ENCODE data around the gene GNE. TPM values are rescaled to one million over a fixed set of nuclear protein-coding genes. Genes with fewer than 3 reads are reported as not detected.
"Not testable (repeated sequence)": the region's sequence is repeated elsewhere in the genome, so short reads cannot be mapped to it uniquely, and the experiment has no call there.

Gene GNE
- total RNA-seq, 1 experiment from 2014 or later = 35.0 TPM

DNA sequence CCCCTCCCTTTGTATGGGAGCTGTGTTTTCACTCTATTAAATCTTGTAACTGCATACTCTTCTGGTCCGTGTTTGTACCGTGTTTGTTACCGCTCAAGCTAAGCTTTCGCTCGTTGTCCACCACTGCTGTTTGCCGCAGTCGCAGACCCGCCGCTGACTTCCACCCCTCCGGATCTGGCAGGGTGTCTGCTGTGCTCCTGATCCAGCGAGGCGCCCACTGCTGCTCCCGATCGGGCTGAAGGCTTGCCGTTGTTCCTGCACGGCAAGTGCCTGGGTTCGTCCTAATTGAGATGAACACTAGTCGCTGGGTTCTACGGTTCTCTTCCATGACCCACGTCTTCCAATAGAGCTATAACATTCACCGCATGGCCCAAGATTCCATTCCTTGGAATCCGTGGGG is 6.6 kb upstream of the GNE start:
- DNase-seq (ENCODE audit: low spot score) = no peak

- DNase-seq (ENCODE audit: low spot score) = no peak
Measured at GRCh38 chr9:36263683-36264082, 5.4 kb upstream of the GNE start.

DNA sequence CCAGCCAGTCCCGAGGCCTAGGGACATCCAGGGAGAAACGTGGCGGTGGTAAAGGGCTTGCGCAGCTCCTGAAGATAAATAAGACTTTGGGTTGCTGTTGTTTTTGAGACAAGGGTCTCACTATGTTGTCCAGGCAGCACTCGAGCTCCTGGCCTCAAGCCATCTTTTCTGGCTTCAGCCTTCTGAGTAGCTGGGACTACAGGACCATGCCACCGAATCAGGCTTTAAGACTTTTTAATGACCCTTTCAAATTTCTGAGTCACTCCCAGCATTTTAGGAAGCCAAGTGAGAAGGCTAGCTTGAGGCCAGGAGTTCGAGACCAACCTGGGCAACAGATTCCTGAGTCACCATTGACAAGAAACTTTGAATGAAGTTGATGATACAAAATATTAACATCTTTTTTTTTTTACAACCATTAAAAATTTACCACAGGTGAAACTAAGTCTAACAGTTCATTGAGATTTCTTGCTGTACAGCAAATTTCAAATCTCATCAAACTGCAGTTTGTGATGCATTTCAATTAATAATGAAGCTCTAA is 817 bp upstream of the GNE start:
- peak; percentile 6 for DNase-seq (ENCODE audit: low spot score)

GRCh38 chr9:36251428-36251827 is 6.8 kb downstream of the GNE start:
- DNase-seq (ENCODE audit: low spot score) = no peak

- no peak for DNase-seq (ENCODE audit: low spot score)
Measured at GRCh38 chr9:36250079-36250478, 8.2 kb downstream of the GNE start.

GRCh38 chr9:36249189-36249588 is 9.1 kb downstream of the GNE start:
- no peak for DNase-seq (ENCODE audit: low spot score)

- DNase-seq (ENCODE audit: low spot score) = peak; percentile 29
Measured at GRCh38 chr9:36248061-36248460, 10.2 kb downstream of the GNE start.

GRCh38 chr9:36247356-36247755 is 10.9 kb downstream of the GNE start:
- DNase-seq (ENCODE audit: low spot score) = no peak

DNA sequence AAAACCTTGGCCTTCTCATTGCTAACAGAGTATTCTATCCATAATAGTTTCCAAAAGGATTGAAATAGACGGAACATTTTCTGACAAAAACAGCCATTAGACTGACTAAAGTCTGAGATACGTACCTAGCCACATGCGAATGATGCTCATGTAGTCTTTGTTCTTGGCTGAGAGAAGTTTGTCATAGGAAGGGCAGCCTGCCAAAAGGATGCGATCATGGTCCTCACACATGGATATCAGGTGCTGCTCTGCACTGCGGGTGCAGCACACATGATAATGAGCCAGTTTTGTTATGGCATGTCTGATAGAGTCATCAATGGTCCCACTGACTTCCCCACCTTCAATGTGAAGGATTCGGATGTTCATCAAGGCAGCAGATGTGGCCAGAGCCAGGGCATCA is 12.3 kb downstream of the GNE start:
- DNase-seq (ENCODE audit: low spot score) = no peak

DNA sequence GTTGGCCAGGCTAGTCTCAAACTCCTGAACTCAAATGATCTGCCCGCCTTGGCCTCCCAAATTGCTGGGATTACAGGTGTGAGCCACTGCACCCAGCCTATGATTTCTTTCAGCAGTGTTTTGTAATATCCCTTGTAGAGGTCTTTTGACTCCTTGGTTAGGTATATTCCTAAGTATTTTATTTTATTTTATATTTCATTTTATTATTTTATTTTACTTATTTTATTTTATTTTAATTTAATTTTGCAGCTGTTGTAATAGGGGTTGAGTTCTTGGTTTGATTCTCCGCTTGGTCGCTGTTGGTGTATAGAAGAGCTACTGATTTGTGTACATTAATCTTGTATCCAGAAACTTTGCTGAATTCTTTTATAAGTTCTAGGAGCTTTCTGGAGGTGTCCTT is 18.6 kb downstream of the GNE start:
- not testable (repeated sequence) for DNase-seq (ENCODE audit: low spot score)

GRCh38 chr9:36239205-36239604 is 19.0 kb downstream of the GNE start:
- not testable (repeated sequence) for DNase-seq (ENCODE audit: low spot score)

DNA sequence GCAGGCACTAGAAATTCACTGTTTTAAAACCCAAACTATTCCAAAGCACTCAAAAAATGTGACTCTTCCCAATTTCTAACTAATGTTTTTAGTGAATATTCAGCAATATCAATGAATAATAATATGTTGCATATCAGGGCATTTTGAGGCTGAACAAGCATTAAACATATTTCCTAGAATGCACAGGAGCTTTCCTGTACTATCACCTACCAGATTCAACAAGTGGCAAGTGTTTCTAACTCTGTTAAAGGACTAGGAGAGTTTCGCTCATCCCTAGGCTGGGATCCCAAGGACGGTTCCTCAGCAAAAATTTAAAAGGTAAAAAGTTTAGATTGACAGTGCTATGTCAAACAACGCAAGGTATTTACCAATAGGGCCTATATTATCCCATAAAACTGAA is 21.0 kb downstream of the GNE start:
- no peak for DNase-seq (ENCODE audit: low spot score)

DNA sequence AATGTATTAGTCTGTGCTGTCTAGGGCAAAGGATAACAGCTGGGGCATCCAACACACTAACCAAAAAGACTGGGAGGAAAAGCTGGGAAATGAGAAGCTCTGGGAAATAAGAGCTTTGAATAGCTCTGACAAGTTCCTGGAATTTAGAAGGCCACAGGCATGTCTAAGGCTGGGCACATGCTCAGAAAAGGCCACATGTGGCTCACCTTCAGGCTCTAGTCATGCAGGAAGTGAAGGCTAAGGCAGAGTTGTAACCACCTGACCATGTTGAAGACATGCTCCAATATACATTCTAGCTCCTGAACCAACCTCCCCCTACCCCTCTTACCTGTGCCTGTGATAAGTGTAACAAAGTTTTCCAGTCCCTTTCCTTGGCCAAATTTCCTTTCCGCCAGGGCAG is 35.8 kb downstream of the GNE start:
- no peak for DNase-seq (ENCODE audit: low spot score)

DNA sequence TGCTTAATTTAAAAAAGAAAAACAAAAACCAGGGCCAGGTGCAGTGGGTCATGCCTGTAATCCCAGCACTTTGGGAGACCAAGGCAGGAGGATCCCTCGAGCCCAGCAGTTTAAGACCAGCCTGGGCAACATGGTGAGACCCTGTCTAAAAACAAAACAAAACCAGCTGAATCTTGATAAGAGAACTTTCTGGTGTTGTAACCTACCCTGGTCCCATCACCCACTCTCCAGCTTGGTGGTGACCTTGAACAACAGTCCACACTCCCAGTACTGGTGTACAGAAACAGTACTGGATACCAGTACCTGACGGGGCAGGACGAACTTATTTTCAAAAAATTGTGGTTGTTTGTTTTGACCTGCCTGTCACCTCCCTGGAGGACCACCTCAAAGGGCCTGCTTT is 36.6 kb downstream of the GNE start:
- no peak for DNase-seq (ENCODE audit: low spot score)

DNA sequence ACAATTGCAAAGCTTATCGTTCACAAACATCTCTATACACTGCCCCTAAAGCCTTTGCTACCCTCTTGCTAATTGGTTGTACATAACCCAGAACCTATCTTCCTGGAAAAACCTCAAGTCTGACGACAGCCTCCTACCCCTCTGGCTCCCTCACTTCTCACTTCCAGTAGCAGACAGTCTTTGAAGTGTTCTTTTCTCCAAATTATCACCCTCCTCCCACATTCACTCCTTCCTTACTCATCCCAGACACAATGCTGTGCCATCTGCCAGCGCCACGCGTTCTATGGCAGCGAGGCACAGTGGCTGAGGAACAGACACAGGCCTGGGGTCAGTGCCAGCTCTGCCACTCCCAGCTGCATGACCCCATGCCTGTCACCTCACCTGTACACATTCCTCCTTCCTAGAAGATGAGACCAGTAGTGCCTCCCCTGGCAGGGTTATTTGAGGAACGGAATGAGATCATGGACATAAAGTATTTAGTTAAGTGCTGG is 39.8 kb downstream of the GNE start:
- DNase-seq (ENCODE audit: low spot score) = no peak

DNA sequence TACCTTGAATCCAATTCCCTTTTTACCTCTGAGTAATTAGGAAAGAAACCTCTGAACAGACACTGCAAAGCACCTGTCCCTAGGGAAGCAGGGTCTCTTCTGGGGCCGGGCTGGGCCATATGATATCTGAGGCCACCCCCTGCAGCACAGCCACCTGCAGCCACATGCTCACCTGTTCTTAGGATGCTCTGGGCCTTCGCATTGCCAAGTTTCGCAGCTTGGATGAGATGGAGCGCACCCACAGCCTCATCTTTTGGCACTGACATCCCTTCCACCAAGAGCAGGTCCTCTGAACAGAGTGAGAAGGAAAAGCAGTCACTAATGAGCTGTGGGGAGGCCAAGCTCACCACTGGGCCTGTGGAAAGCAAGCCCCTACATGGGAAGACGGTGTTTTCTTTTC is 40.2 kb downstream of the GNE start:
- no peak for DNase-seq (ENCODE audit: low spot score)

DNA sequence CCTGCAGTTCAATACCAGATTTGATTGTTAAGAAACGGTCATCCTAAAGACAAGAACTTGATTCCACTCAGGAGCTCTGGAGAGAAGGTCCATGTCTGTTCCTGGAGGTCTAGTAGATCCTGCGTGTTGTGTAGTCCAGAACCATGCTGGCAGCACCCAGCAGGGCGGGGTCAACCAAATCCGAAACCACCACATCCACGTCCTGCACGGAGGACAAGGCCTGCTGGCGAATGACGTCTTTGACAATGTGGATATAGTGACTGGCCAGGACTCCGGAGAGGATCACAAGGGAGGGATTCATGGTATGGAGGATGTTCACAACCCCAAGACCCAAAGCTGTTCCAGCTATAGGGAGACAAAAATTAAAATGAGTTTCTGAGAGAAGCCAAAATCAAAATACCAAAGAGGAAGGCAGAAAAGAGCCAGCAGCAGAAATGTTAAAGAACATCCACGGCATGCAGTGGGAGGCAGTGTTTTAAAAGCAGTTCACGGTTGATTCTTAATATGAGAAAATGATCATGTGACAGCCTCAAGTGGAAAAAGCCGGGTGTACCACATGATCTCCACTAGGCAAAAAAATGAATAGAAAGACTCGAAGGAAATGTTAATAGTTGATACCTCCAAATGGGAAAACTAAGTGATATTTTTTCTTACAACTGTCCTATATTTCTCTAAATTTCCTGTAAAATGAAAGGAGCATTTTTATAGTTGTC is 40.8 kb downstream of the GNE start:
- DNase-seq (ENCODE audit: low spot score) = no peak

DNA sequence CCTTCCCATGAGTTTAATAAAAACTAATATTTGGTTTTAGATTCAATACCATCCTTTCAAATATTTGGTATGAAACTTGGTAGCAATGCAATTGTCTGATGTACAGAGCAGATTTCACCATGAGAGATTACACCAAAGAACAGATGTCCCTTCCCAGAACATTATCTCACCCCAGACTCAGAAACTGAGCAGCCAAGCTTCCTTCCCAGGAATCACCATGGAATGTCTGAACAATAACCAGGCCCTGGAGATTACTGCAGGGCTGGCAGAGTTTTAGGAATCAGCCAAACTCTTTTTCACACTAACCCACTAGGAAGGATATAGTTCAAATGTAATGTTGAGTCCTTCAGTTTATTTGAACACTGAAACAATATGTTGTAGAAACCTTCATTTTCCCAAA is 43.7 kb downstream of the GNE start:
- no peak for DNase-seq (ENCODE audit: low spot score)

DNA sequence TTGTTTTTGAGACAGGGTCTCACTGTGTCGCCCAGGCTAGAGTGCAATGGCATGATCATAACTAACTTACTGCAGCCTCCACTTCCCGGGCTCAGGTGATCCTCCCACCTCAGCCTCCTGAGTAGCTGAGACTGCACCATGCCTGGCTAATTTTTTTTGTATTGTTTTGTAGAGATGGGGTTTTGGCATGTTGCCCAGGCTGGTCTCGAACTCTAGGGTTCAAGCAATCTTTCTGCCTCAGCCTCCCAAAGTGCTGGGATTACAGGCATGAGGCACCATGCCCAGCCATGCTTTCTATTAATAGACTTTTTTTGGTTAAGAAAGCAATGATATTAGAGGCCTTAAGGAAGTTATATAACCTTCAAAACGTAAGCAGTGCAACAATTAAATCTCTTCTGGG is 44.3 kb downstream of the GNE start:
- no peak for DNase-seq (ENCODE audit: low spot score)

GRCh38 chr9:36213387-36213786 is 44.9 kb downstream of the GNE start:
- no peak for DNase-seq (ENCODE audit: low spot score)

DNA sequence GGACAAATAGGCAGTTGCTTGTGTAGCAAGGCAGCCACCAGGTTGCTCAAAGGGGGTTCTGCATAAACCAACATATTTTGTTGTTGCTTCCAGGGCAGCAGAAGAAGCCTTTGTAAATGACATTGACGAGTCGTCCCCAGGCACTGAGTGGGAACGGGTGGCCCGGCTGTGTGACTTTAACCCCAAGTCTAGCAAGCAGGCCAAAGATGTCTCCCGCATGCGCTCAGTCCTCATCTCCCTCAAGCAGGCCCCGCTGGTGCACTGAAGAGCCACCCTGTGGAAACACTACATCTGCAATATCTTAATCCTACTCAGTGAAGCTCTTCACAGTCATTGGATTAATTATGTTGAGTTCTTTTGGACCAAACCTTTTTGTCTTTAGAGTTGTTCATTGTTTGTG is 46.7 kb downstream of the GNE start:
- no peak for DNase-seq (ENCODE audit: low spot score)

DNA sequence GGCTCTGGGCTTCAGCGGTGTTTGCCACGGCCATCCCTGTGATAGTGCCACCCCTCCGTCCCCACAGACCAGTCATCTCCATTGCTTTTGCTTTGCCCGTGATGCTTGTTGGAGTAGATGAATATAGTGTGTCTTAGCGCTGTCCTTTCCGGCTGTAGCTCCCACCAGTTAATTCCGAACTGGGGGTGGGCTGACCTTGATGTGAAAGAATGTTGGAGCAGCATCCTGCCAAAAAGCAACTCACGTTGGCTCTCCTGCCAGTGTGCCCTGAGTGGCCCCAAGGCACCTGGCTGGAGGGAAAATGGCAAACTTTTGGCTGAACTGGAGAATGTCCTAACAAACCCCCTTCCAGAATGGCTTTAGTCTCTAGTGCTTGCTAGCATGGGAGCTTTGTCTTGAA is 47.5 kb downstream of the GNE start:
- DNase-seq (ENCODE audit: low spot score) = no peak

GRCh38 chr9:36208521-36209253 is 49.6 kb downstream of the GNE start:
- no peak for DNase-seq (ENCODE audit: low spot score)

All from A172 (cell line).